ENCODE data around the gene RAPGEF6. TPM values are rescaled to one million over a fixed set of nuclear protein-coding genes. Genes with fewer than 3 reads are reported as not detected.

RAPGEF6 gene
- total RNA-seq, 1 donor: 15.6 TPM

GRCh38 chr5:131607418-131607817 lies 27.6 kb downstream of the RAPGEF6 start:
- H3K9me3 ChIP-seq (ENCODE audit: low read depth, low read length): no peaks in the 10 kb centered on the region
- peak overlapping the region; percentile 13 for H3K27ac ChIP-seq (ENCODE audit: low read depth, low read length)
- H3K4me1 ChIP-seq (ENCODE audit: insufficient read depth, low read length): peaks cover 18% of the 10 kb centered on the region
- H3K4me2 ChIP-seq (ENCODE audit: insufficient read depth, low read length): no peak overlapping the region
- no peaks in the 10 kb centered on the region for H4K20me1 ChIP-seq (ENCODE audit: insufficient read depth, low read length)
- no peak for TF ChIP-seq CTCF (IDR thresholded peaks at IDR 0.05; ENCODE audit: extremely low read depth, low read depth, low read length)
- no peak overlapping the region for H2AFZ ChIP-seq (ENCODE audit: low read length)
- no peaks in the 10 kb centered on the region for H3K36me3 ChIP-seq (ENCODE audit: insufficient read depth, low read length)
- DNase-seq (ENCODE audit: insufficient read length, low spot score, missing footprints): no peak
- H3K27me3 ChIP-seq (ENCODE audit: insufficient read depth, low read length): no peaks in the 10 kb centered on the region
- peaks cover 73% of the 10 kb centered on the region for H3K79me2 ChIP-seq (ENCODE audit: insufficient read depth, low read length)
- no peak overlapping the region for H3K4me3 ChIP-seq (ENCODE audit: insufficient read depth, low read length)

- Histone ChIP-seq H3K27me3 (ENCODE audit: insufficient read depth, low read length) (no peaks in the 10 kb centered on the region), H3K27ac (ENCODE audit: low read depth, low read length) (no peak overlapping the region), H3K4me1 (ENCODE audit: insufficient read depth, low read length) (peaks cover 7% of the 10 kb centered on the region), H3K36me3 (ENCODE audit: insufficient read depth, low read length) (no peaks in the 10 kb centered on the region), H3K9me3 (ENCODE audit: low read depth, low read length) (no peaks in the 10 kb centered on the region), H2AFZ (ENCODE audit: low read length) (no peak overlapping the region), H3K79me2 (ENCODE audit: insufficient read depth, low read length) (peaks cover 58% of the 10 kb centered on the region), H3K4me3 (ENCODE audit: insufficient read depth, low read length) (no peak overlapping the region), H3K4me2 (ENCODE audit: insufficient read depth, low read length) (no peak overlapping the region), H4K20me1 (ENCODE audit: insufficient read depth, low read length) (no peaks in the 10 kb centered on the region)
- DNase-seq (ENCODE audit: insufficient read length, low spot score, missing footprints): no peak
- no peak for TF ChIP-seq CTCF (IDR thresholded peaks at IDR 0.05; ENCODE audit: extremely low read depth, low read depth, low read length)
Observed at GRCh38 chr5:131605086-131605485, 29.9 kb downstream of the RAPGEF6 start.

- no peak overlapping the region for H2AFZ ChIP-seq (ENCODE audit: low read length)
Observed at GRCh38 chr5:131595088-131596033, 39.7 kb downstream of the RAPGEF6 start.

More at GRCh38 chr5:131595088-131596033, 39.7 kb downstream of the RAPGEF6 start:
- TF ChIP-seq CTCF (IDR thresholded peaks at IDR 0.05; ENCODE audit: extremely low read depth, low read depth, low read length): no peak
- Histone ChIP-seq H3K4me3 (ENCODE audit: insufficient read depth, low read length) (no peak overlapping the region), H3K9me3 (ENCODE audit: low read depth, low read length) (no peaks in the 10 kb centered on the region), H3K36me3 (ENCODE audit: insufficient read depth, low read length) (no peaks in the 10 kb centered on the region), H3K27ac (ENCODE audit: low read depth, low read length) (no peak overlapping the region), H3K4me1 (ENCODE audit: insufficient read depth, low read length) (no peaks in the 10 kb centered on the region), H3K27me3 (ENCODE audit: insufficient read depth, low read length) (no peaks in the 10 kb centered on the region), H3K79me2 (ENCODE audit: insufficient read depth, low read length) (peaks cover 35% of the 10 kb centered on the region), H3K4me2 (ENCODE audit: insufficient read depth, low read length) (no peak overlapping the region), H4K20me1 (ENCODE audit: insufficient read depth, low read length) (no peaks in the 10 kb centered on the region)
- DNase-seq (ENCODE audit: insufficient read length, low spot score, missing footprints): no peak

Data from osteoblast (primary cell).